NCI-H2171 (cell line): Measurements from ENCODE around the gene RAP2A.

Source experiments
- DNase-seq: peaks from one replicate; lab custom pipeline; 2025; lab: John Stamatoyannopoulos, UW

Gene RAP2A

GRCh38 chr13:97433727-97434396, at the start of gene RAP2A:
Gene RAP2A, plus strand, starts transcription at chr13:97434169. Its CDS starts 302 bp downstream, at chr13:97434471.
- peak; percentile 88 for DNase-seq

GRCh38 chr13:97384371-97384770, 49.6 kb upstream of the RAP2A start:
- no peak for DNase-seq

- no peak for DNase-seq
Observed at GRCh38 chr13:97385146-97385545, 48.8 kb upstream of the RAP2A start.

DNA sequence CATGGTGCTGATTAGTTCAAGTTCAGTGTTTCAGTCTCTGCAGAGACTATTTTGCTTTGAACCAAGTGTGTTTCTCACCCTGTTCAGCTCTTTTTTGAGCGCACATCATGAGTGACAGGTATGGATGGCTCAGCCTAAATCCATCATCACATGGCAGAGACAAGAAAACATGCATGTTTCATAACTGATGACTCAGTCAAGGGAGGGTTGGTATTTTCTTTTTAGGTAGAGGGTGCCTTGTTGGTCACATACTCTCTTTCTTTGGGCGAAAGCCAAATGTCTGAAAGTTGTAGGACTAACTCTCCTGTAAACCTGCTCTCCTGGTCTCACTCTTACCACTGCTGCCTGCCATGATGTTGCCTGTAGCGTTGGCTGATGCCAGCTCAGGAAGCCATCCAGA, 48.1 kb upstream of the RAP2A start:
- DNase-seq = no peak

DNA sequence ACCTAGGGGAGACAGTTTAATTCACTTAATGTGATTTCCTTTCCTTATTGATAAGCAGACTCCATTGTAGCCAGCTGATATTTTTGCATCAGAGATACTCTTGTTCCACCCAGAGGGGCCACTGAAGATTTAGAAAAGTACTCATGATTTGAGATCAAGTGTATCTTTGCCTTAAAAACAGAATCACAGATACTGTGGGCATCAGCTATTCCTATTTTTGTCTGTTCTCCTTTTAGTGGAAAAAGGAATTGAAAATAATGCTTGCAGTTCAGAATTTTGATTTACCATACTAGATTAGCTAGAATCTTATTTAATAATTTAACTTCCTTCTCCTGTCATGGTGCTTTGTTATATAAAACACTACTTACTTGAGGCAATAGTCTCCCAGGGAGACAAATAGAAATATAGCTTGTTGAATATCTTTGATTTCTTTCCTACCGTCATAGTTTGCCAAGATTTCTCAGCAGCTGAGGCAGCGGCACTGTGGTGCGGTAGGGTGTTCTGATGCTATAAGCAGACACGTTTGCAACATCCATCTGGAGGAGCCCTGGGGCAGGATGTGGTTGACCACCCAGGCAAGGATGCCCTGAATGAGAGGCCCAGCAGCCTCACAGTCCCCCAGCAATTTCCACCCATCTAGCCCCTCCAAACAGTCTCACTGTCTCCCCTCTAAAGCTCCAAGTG, 47.0 kb upstream of the RAP2A start:
- DNase-seq = no peak

DNA sequence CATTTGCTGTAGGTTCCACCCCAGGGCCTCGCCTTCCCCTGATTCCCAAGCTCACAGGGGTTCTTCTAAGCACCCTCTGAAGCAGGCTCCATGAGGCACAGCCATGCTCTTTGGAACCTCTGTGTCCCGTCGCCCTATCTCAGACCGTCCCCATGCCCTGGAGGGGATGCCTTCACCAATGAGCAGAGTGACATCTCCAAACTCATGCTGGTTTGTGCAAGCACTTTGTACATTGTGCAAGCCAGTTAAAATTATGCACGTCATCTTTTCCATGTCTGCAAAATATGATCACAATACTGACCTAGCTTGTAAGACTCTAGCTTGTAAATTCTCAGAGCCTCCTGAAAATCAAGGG, 46.5 kb upstream of the RAP2A start:
- DNase-seq = no peak

DNA sequence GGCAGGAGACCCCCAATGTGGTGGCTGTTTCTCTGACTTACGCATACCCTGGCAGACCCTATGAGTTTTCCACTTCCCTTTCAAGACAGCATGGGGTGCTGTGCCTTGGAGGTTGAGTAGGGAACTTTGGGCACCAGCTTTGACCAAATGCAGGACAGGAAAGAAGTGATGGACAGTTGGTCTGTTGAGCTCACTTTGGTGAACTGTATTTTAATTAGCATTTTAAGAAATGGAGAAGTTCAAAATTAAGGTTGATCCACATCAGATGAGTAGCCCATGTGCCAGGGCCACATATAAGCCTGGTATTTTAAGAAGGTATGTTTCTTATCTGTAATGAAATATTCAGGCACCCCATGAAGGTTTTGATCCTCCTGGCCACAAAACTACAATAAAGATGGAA, 46.1 kb upstream of the RAP2A start:
- no peak for DNase-seq

- DNase-seq = no peak
Observed at GRCh38 chr13:97388373-97388772, 45.6 kb upstream of the RAP2A start.

- DNase-seq = no peak
Observed at GRCh38 chr13:97390941-97391600, 42.9 kb upstream of the RAP2A start.

GRCh38 chr13:97392020-97392419, 41.9 kb upstream of the RAP2A start:
- no peak for DNase-seq

- no peak for DNase-seq
Observed at GRCh38 chr13:97394542-97394941, 39.4 kb upstream of the RAP2A start.

GRCh38 chr13:97395447-97396136, 38.4 kb upstream of the RAP2A start:
- no peak for DNase-seq

DNA sequence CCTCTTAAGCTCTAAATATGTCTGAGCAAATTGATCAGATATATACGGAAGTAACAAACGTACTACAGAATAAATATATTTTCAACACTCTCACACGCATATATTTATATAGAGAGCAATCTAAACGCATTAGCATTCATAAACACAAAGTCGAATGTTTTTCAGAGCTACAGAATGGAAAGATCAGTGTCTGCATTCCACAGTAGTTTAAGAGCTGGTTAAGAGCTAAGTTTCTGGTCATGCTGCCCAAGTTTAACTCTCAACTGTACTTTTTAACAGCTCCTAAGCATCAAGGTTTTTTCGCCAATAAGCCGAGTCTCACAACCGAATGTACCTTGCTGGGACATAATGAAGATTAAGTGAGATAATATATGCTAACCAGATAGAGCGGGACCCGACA, 36.7 kb upstream of the RAP2A start:
- DNase-seq = no peak

GRCh38 chr13:97401421-97401820, 32.5 kb upstream of the RAP2A start:
- DNase-seq = no peak

DNA sequence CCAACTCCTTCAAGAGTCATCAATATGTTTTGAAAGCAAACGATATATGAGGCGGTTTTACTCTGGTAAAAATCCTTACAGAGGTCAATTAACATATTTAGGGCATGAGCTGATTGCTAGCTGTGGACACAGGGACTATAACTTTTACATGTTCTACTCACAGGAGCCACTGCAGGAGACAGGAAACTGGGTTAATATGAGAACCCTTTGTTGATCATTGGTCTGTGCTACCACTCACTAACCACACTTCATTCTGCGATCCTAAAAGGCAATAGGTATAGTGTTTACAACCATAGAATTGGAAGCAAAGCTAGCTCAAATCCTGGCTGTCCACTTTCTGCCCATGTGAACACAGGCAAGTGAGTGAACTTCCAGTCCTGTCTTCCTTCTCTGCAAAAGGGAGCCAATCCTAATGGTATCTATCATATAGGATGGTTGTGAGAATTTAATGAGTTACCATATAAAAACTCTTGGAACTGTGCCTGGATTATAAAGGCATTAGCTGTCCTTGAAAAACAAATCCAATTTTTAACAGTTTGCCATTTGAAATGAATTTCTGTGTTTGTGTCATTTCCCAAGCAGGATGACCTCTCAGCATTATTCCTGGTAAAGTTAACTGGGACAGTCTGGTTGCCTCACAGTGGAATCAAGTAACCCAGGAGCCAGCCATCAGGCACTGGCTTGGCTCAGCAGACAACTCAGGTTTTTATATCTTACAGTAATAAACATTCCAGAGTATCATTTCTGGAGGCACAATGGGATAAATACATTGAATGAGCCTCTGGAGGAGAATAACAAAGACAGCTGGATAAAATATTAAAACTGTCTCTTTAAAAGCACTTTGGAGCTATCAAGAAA, 29.8 kb upstream of the RAP2A start:
- no peak for DNase-seq

GRCh38 chr13:97407540-97407939, 26.4 kb upstream of the RAP2A start:
- DNase-seq = no peak

- no peak for DNase-seq
Observed at GRCh38 chr13:97408938-97409337, 25.0 kb upstream of the RAP2A start.

DNA sequence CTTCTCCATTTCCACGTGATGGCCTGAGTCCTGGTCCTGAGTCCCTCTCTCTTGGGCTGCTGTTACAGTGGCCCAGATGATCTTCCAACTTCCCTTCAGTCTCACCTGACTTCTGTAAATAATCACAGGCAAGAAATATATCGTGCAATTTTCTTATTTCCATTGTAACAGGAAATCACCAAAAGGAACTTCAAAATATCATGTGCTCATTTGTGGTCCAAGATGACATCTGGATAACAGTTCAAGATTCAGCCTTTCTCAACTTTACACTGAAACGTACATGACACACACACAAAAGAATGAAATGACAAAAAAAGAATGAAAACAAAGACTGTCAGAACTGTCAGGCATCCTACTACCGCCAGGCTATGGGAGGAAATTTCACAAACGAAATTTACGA, 22.0 kb upstream of the RAP2A start:
- DNase-seq = no peak

DNA sequence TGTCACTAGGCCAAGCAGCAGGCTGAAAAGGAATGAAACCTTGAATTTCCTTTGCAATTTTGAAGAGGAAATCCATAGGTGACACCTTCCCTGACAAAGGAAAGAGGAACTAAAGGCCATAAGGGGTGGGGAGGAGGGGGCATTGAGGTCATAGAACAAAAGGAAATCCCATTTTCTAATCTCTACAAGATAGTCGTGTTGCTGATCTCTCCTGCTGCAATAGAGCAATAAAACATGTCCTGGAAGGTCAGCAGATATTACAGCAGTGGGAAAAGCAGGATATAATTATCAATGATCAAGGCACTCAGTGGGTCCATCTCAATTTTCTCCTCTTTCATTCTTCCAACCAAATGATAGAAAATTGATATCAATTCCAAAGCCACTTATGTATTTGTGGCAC, 20.3 kb upstream of the RAP2A start:
- DNase-seq = no peak

GRCh38 chr13:97414392-97414791, 19.6 kb upstream of the RAP2A start:
- no peak for DNase-seq

DNA sequence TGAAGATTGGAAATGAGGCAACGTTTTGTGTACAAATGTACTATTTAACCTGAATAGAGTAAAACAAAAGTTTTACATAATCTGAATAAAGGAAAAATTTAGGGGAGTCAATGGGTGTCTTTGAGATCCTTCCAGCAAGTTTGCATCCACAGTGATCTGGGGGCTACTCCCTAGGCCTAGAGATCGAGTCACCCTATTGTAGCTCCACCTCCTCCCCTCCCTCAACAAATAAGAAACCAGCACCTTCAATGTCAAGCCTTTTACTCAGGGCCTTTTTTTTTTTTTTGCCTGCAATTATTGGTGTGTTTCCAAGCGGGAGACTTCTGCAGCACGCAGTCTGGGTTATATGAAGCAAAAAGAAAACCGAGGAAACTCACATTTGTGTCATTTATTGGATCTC, 16.3 kb upstream of the RAP2A start:
- no peak for DNase-seq
